GM13977 (cell line): ENCODE data around the gene LRAT.
A peak's percentile ranks its signal among the peaks of the same experiment; 100 is the strongest.
"Not testable (repeated sequence)": the region's sequence is repeated elsewhere in the genome, so short reads cannot be mapped to it uniquely, and the experiment has no call there.

Experiments used
- DNase-seq: peaks from one replicate; pipeline ENCODE4 v3.0.0; 2012; ENCODE audit warnings: low spot score
- in situ Hi-C: fragments of 300-500 bp; cut with MboI; formaldehyde crosslinking; loops from one replicate; pipeline ENCODE4 v1.12.0; 2022; ENCODE audit warnings: low sequenced_read_pairs, low pct_unique_long_range_greater_than_20kb, mixed read lengths, inconsistent platforms; ENCODE audit not compliant: unreplicated experiment
- TF ChIP-seq, protein P1 (sequence below): IDR thresholded peaks from 2 replicates; pipeline ENCODE4 v1.5.1; 2012; ENCODE audit warnings: mild to moderate bottlenecking, control low read depth; ENCODE audit not compliant: insufficient read depth; ENCODE audit errors: extremely low read depth, missing control alignments

Gene LRAT

DNA sequence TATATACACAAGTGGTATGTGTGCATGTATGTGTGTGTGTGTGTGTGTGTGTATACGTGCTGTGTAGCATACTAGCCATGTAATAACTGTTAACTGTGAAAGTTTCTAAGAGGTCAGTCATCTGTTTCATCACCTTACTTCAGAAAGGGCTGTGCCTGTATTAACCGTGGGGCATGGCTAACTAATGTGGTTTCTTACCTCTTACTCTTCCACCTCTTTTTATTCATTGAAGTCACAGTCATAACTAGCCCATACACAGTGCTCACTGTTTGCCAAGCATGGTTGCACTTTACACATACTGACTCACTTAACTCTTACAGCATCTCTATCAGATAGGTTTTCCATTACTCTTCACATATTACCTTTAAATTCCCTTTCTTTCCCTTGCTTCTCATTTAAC, 23.7 kb upstream of the LRAT start:
- in situ Hi-C loops, result no loop called here
- peak; percentile 6 for DNase-seq
- TF ChIP-seq, protein P1, sequence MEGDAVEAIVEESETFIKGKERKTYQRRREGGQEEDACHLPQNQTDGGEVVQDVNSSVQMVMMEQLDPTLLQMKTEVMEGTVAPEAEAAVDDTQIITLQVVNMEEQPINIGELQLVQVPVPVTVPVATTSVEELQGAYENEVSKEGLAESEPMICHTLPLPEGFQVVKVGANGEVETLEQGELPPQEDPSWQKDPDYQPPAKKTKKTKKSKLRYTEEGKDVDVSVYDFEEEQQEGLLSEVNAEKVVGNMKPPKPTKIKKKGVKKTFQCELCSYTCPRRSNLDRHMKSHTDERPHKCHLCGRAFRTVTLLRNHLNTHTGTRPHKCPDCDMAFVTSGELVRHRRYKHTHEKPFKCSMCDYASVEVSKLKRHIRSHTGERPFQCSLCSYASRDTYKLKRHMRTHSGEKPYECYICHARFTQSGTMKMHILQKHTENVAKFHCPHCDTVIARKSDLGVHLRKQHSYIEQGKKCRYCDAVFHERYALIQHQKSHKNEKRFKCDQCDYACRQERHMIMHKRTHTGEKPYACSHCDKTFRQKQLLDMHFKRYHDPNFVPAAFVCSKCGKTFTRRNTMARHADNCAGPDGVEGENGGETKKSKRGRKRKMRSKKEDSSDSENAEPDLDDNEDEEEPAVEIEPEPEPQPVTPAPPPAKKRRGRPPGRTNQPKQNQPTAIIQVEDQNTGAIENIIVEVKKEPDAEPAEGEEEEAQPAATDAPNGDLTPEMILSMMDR, result no peak

DNA sequence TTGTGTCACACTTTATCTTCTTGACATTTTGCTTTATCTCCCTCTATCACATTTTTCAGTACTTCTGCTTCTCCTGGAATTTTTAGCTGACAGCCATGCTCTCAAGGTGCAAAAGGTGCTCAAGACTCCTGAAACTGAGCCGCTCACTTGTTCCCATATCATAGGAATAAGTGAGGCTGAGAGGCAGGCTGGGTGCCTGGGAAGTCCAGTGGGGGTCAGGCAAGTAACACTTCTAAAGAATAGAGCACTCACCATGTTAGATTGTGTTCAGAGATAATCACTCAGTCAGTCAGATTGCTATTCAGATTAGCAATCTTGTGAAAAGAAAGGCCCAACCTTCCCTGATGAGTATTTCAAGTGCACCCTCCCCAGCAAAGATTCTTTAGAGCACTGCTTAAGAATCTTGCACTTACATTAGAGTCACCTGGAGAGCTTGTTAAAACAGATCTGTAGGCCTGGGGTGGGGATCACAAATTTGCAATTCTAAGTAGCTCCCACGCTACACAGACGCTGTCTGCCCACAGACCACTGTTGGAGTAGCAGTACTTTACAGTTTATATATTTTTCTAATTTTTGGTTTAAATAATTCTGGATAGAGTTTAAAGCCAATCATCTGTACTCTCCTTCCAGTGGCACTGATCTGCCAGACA, 23.1 kb upstream of the LRAT start:
- no peak for DNase-seq
- TF ChIP-seq, protein P1, result no peak
- in situ Hi-C loops, result no loop called here

DNA sequence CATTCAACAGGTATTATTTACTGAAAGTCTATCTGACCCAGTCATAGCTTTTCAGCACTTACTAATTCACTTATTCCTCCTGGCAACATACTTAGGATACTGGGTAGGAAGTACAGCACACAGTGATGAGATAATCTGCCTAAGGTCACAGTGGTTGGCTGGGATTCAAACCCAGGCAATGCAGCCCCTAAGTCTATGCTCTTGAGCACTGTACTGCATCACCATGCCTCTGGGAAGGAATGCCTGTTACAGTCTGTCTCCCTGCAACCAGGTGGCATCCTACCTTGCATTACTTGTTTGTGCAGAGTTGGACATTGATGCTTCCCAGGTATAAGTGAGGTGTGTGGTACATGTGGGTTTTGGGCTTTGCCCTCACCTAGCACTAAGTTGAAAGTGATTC, 21.5 kb upstream of the LRAT start:
- TF ChIP-seq, protein P1, result no peak
- in situ Hi-C loops, result no loop called here

GRCh38 chr4:154723601-154724000, 20.2 kb upstream of the LRAT start:
- in situ Hi-C loops, DNase-seq: not testable (repeated sequence)

More for the DNA sequence above, 21.5 kb upstream of the LRAT start:
- DNase-seq, result no peak

GRCh38 chr4:154727540-154727939, 16.3 kb upstream of the LRAT start:
- in situ Hi-C loops, result no loop called here
- TF ChIP-seq, protein P1, result no peak
- DNase-seq, result no peak

- in situ Hi-C loops, result no loop called here
- TF ChIP-seq, protein P1, result no peak
- no peak for DNase-seq
These were observed 12.0 kb upstream of the LRAT start for GRCh38 chr4:154731756-154732155.

DNA sequence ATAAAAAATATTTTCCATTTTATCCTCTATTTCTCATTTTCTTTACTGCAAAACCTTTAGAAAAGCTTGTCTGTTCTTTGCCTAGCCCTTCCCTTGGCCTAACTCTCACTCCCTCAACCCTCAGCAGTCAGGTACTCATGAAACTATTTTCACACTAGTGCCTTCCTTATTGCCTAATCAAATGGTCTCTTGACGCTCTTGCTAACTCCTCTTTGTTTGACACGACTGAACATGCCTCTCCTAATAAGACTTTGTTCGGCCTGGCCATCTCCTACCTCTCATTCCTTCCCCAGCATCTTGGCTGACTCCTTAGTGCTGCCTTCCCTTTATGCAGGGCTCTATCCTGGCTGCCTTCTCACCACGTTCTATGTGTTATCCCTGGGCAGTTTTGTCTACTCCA, 11.1 kb upstream of the LRAT start:
- no peak for DNase-seq
- in situ Hi-C loops, result no loop called here
- TF ChIP-seq, protein P1, result no peak
